K562 (cell line): ENCODE data around the gene SIRT2. TPM values are rescaled to one million over a fixed set of nuclear protein-coding genes. Genes with fewer than 3 reads are reported as not detected.
A peak's percentile ranks its signal among the peaks of the same experiment; 100 is the strongest.

Experiments used
- ARNT ChIP-seq, 2 experiments: fragments of 450-650 bp; IDR thresholded peaks; 2 replicates each; pipeline ENCODE4 v1.6.1; 2016; ENCODE audit warnings: mild to moderate bottlenecking in 1 of 2
- CHD2 ChIP-seq: IDR thresholded peaks from 2 replicates; pipeline ENCODE4 v1.6.1; 2011; ENCODE audit warnings: low read depth, low read length
- ELF2 ChIP-seq: fragments of 250-450 bp; sonication (Bioruptor Pico); IDR thresholded peaks from 2 replicates; pipeline ENCODE4 v1.5.0; 2021; ENCODE audit warnings: mild to moderate bottlenecking
- JUND ChIP-seq, 2 experiments: IDR thresholded peaks; 2 replicates in 1 of 2; 3 replicates in 1 of 2; pipeline ENCODE4 v1.6.1; 2011; ENCODE audit warnings: borderline replicate concordance in 2 of 2, low read depth in 2 of 2, low read length in 2 of 2, improper control_type of control experiment in 1 of 2, missing biosample characterization in 1 of 2, missing genetic modification characterization in 1 of 2, missing genetic modification reagents in 1 of 2
- KDM1A ChIP-seq, 2 experiments: fragments of 450-650 bp; IDR thresholded peaks; 2 replicates each; pipeline ENCODE4 v1.6.1; 2016; ENCODE audit warnings: mild to moderate bottlenecking in 2 of 2
- MXI1 ChIP-seq: IDR thresholded peaks from 2 replicates; pipeline ENCODE4 v1.6.1; 2011; ENCODE audit warnings: low read depth, mild to moderate bottlenecking, improper control_type of control experiment, low read length
- NBN ChIP-seq: fragments of 450-650 bp; IDR thresholded peaks from 2 replicates; pipeline ENCODE4 v1.6.1; 2016; ENCODE audit warnings: low read depth, mild to moderate bottlenecking
- PTTG1 ChIP-seq: fragments of 450-650 bp; IDR thresholded peaks from 2 replicates; pipeline ENCODE4 v1.6.1; 2016; ENCODE audit warnings: low read depth, mild to moderate bottlenecking, missing genetic modification characterization, missing compliant biosample characterization
- SMAD3 ChIP-seq: fragments of 450-650 bp; formaldehyde crosslinking; conservative IDR thresholded peaks from 2 replicates; pipeline ENCODE4 v1.4.0; 2020; ENCODE audit warnings: mild to moderate bottlenecking
- TBP ChIP-seq: optimal IDR thresholded peaks from 2 replicates; pipeline ENCODE3; 2011; ENCODE audit warnings: low read depth, low read length, improper control_type of control experiment
- THRA ChIP-seq: fragments of 450-650 bp; IDR thresholded peaks from 2 replicates; pipeline ENCODE4 v1.6.1; 2017; ENCODE audit warnings: mild to moderate bottlenecking, moderate library complexity
- ZNF134 ChIP-seq: fragments of 250-450 bp; sonication (Bioruptor Pico); conservative IDR thresholded peaks from 2 replicates; pipeline ENCODE4 v1.4.0; 2020
- ZNF217 ChIP-seq: sonication (generic); formaldehyde crosslinking; IDR thresholded peaks from 2 replicates; pipeline ENCODE4 v1.8.0; 2022; ENCODE audit warnings: mild to moderate bottlenecking, missing genetic modification reagents
- ZNF232 ChIP-seq: sonication (generic); formaldehyde crosslinking; IDR thresholded peaks from 2 replicates; pipeline ENCODE4 v1.8.0; 2022; ENCODE audit warnings: mild to moderate bottlenecking, missing genetic modification reagents
- ZNF586 ChIP-seq: fragments of 450-650 bp; formaldehyde crosslinking; conservative IDR thresholded peaks from 2 replicates; pipeline ENCODE4 v1.4.0; 2020; ENCODE audit warnings: mild to moderate bottlenecking, moderate library complexity
- polyA plus RNA-seq, 8 experiments: library from polyadenylated mRNA; depleted of rRNA in 4 of 8; stranded (reverse) in 5 of 8; unstranded in 3 of 8; fragments of >200 nt; fragmentation: Nextera tagmentation in 2 of 8; fragmentation: Illumina TruSeq in 1 of 8; extraction: Ambion mirVana in 2 of 8; extraction: Trizol in 1 of 8; gene quantifications; 2 replicates each; pipeline versions ENCODE4 v1.2.1 to v1.2.3, GENCODE V29; 2011 to 2014; ENCODE audit warnings: inconsistent platforms in 1 of 8, missing spikeins in 1 of 8
- total RNA-seq, 7 experiments: library from RNA; depleted of rRNA in 6 of 7; stranded (reverse); fragments of >200 nt in 6 of 7; fragmentation: Illumina TruSeq in 2 of 7; extraction: Trizol in 2 of 7; gene quantifications; 2 replicates each; pipeline versions ENCODE4 v1.2.1 to v1.2.3, GENCODE V29; 2011 to 2021; ENCODE audit warnings: low replicate concordance in 1 of 7
- TF ChIP-seq, protein P1 (sequence below): fragments of 200-800 bp; sonication (Bioruptor generic); IDR thresholded peaks from 2 replicates; pipeline ENCODE4 v1.6.1; 2017; ENCODE audit warnings: missing genetic modification characterization, missing compliant biosample characterization
- TF ChIP-seq, protein P2 (sequence below): sonication (generic); formaldehyde crosslinking; IDR thresholded peaks from 2 replicates; pipeline ENCODE4 v1.8.1; 2023; ENCODE audit warnings: mild to moderate bottlenecking, missing genetic modification reagents

The SIRT2 gene
- total and polyA plus RNA-seq, 9 of the 15 experiments (the other 6 are each of a cell fraction or from before 2014, with no cell fraction given): 2.3 to 35.2 (median 22.9) TPM

- TF ChIP-seq SMAD3 (0 out of 2 replicates have a peak, but pooled peaks have one; percentile 37), NBN (0 out of 2 replicates have a peak, but pooled peaks have one; percentile 33), ARNT (IDR thresholded peaks at IDR 0.05) (no peak), KDM1A (IDR thresholded peaks at IDR 0.05) (peak; percentile 28 to 81; a peak in 2 of 4 replicates), MXI1 (no peak), ZNF232 (CRISPR knock-in tag) (no peak), ZNF134 (CRISPR knock-in tag) (no peak), THRA (no peak), ZNF217 (no peak), ZNF586 (CRISPR knock-in tag) (no peak), JUND (IDR thresholded peaks at IDR 0.05; ENCODE audit: borderline replicate concordance, low read depth, low read length) (no peak), JUND (tag; IDR thresholded peaks at IDR 0.05; ENCODE audit: borderline replicate concordance, low read depth, low read length) (no peak), TBP (peak; percentile 6), CHD2 (no peak), ELF2 (no peak), PTTG1 (tag) (no peak)
- TF ChIP-seq, protein P1, sequence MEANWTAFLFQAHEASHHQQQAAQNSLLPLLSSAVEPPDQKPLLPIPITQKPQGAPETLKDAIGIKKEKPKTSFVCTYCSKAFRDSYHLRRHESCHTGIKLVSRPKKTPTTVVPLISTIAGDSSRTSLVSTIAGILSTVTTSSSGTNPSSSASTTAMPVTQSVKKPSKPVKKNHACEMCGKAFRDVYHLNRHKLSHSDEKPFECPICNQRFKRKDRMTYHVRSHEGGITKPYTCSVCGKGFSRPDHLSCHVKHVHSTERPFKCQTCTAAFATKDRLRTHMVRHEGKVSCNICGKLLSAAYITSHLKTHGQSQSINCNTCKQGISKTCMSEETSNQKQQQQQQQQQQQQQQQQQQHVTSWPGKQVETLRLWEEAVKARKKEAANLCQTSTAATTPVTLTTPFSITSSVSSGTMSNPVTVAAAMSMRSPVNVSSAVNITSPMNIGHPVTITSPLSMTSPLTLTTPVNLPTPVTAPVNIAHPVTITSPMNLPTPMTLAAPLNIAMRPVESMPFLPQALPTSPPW (CRISPR knock-in tag): no peak
- TF ChIP-seq, protein P2, sequence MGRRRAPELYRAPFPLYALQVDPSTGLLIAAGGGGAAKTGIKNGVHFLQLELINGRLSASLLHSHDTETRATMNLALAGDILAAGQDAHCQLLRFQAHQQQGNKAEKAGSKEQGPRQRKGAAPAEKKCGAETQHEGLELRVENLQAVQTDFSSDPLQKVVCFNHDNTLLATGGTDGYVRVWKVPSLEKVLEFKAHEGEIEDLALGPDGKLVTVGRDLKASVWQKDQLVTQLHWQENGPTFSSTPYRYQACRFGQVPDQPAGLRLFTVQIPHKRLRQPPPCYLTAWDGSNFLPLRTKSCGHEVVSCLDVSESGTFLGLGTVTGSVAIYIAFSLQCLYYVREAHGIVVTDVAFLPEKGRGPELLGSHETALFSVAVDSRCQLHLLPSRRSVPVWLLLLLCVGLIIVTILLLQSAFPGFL (CRISPR knock-in tag): no peak
Measured at GRCh38 chr19:38900202-38900629, 798 bp upstream of the SIRT2 start (continued).
